Ascending aorta (tissue), 2 donors: Measurements from ENCODE around the gene UNCX. TPM values are rescaled to one million over a fixed set of nuclear protein-coding genes. Genes with fewer than 3 reads are reported as not detected.
"Not testable (repeated sequence)": the region's sequence is repeated elsewhere in the genome, so short reads cannot be mapped to it uniquely, and the experiment has no call there.

Experiments
- DNase-seq, 2 donors: peaks; one replicate each; pipeline ENCODE4 v3.0.0-alpha.2; 2019; ENCODE audit warnings: low spot score in 2 of 2
- H3K27ac ChIP-seq, 2 donors: fragments of 200-600 bp; sonication (generic); one replicate each; pipeline ENCODE4 v1.5.1; 2016 to 2017; ENCODE audit warnings: mild to moderate bottlenecking in 1 of 2
- H3K27me3 ChIP-seq: fragments of 200-600 bp; sonication (generic); one replicate; pipeline ENCODE4 v1.5.1; 2017
- H3K36me3 ChIP-seq, 2 donors: fragments of 200-600 bp; sonication (generic); one replicate each; pipeline ENCODE4 v1.5.1; 2016
- H3K4me1 ChIP-seq, 2 donors: fragments of 200-600 bp; sonication (generic); one replicate each; pipeline ENCODE4 v1.5.1; 2016 to 2017; ENCODE audit warnings: mild to moderate bottlenecking in 1 of 2
- H3K4me3 ChIP-seq, 2 donors: fragments of 200-600 bp; sonication (generic); one replicate each; pipeline ENCODE4 v1.5.1; 2016 to 2017; ENCODE audit warnings: mild to moderate bottlenecking in 1 of 2
- H3K9me3 ChIP-seq, 2 donors: fragments of 200-600 bp; sonication (generic); one replicate each; pipeline ENCODE4 v1.5.1; 2016
- intact Hi-C: fragments of 100-400 bp; cut with DNase I; formaldehyde crosslinking; loops from one replicate; pipeline ENCODE4 v1.15.1; 2023
- total RNA-seq: library from RNA; depleted of rRNA; stranded (reverse); fragments of >200 nt; gene quantifications from one replicate; pipeline ENCODE4 v1.1.0, GENCODE V29; 2016
- TF ChIP-seq, protein P1 (sequence below), 3 experiments: fragments of 200-600 bp in 2 of 3; fragments of 450-650 bp in 1 of 3; sonication (generic) in 2 of 3; IDR thresholded peaks; one replicate each; pipeline ENCODE4 v1.5.1; 2016 to 2019; ENCODE audit warnings: antibody characterized with exemption in 3 of 3, mild to moderate bottlenecking in 1 of 3, moderate library complexity in 1 of 3

UNCX gene
- total RNA-seq, 1 donor from 2014 or later = not detected

DNA sequence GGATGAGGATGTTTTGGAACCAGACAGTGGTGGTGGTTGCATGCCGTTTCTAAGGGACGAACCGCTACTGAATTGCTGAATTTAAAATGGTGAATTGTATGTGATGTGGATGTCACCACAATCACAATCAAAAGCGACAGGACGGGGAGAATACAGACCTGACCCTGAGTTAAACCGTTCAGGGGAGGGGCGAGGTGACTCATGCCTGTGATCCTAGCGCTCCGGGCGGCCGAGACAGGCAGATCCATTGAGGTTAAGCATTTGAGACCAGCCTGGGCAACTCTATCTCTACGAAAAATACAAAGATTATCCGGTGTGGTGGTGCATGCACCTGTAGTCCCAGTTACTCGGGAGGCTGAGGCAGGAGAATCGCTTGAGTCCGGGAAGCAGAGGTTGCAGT is 46.4 kb downstream of the UNCX start:
- Histone ChIP-seq H3K27me3 (no peaks in the 10 kb centered on the region), H3K4me3 (no peak overlapping the region), H3K4me1 (no peaks in the 10 kb centered on the region), H3K9me3 (no peaks in the 10 kb centered on the region), H3K27ac (no peak overlapping the region), H3K36me3 (no peaks in the 10 kb centered on the region)
- TF ChIP-seq, protein P1, sequence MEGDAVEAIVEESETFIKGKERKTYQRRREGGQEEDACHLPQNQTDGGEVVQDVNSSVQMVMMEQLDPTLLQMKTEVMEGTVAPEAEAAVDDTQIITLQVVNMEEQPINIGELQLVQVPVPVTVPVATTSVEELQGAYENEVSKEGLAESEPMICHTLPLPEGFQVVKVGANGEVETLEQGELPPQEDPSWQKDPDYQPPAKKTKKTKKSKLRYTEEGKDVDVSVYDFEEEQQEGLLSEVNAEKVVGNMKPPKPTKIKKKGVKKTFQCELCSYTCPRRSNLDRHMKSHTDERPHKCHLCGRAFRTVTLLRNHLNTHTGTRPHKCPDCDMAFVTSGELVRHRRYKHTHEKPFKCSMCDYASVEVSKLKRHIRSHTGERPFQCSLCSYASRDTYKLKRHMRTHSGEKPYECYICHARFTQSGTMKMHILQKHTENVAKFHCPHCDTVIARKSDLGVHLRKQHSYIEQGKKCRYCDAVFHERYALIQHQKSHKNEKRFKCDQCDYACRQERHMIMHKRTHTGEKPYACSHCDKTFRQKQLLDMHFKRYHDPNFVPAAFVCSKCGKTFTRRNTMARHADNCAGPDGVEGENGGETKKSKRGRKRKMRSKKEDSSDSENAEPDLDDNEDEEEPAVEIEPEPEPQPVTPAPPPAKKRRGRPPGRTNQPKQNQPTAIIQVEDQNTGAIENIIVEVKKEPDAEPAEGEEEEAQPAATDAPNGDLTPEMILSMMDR (IDR thresholded peaks at IDR 0.05) = no peak
- intact Hi-C loops = no loop called here
- no peak for DNase-seq

DNA sequence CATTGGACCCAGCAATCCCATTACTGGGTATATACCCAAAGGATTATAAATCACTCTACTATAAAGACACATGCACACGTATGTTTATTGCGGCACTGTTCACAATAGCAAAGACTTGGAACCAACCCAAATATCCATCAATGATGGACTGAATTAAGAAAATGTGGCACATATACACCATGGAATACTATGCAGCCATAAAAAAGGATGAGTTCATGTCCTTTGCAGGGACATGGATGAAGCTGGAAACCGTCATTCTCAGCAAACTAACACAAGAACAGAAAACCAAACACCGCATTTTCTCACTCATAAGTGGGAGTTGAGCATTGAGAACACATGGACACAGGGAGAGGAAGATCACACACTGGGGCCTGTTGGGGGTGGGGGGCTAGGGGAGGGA is 47.2 kb downstream of the UNCX start:
- intact Hi-C loops, H3K4me3 ChIP-seq, DNase-seq, H3K36me3 ChIP-seq, H3K27me3 ChIP-seq, H3K4me1 ChIP-seq, H3K27ac ChIP-seq, H3K9me3 ChIP-seq: not testable (repeated sequence)

DNA sequence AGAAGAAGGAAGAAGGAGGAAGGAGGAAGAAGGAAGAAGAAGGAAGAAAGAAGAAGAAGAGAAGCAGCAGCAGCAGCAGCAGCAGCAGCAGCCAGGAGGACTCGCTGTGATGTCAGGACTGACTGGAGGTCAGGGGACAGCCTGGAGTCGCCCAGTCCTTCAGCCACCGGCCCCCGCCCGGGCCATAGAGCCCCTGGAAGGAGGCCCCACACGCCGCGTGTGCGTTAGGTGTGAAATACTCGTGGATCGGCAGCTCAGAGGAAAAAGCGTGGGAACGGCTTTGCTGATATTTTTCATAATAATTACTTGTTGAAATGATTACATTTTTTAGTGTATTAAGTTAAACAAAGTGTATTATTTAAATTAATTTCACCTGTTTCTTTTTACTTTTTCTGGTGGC is 48.4 kb downstream of the UNCX start:
- H3K4me1 ChIP-seq = no peaks in the 10 kb centered on the region
- intact Hi-C loops = no loop called here
- no peak for DNase-seq

DNA sequence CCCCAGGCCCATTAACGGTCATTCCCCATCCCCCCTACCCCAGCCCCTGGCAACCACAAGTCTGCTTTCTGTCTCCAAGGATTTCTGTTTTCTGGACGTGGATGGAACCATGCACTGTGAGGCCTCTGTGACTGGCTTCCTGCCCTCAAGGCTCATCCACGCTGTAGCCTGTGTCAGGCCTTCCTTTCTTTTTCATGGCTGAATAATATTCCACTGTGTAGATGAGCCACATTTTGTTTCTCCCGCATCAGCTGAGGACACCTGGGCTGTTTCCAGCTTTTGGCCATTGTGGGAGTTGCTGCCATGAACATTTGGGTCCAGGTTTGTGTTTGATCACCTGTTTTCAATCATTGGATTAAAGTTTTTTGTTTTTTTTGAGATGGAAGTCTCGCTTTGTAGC is 50.0 kb downstream of the UNCX start:
- TF ChIP-seq, protein P1 (IDR thresholded peaks at IDR 0.05) = no peak
- DNase-seq = no peak
- intact Hi-C loops = no loop called here
- Histone ChIP-seq H3K4me1 (no peaks in the 10 kb centered on the region), H3K27me3 (no peaks in the 10 kb centered on the region), H3K27ac (no peak overlapping the region), H3K4me3 (no peak overlapping the region), H3K36me3 (no peaks in the 10 kb centered on the region), H3K9me3 (no peaks in the 10 kb centered on the region)

More for the DNA sequence above, 48.4 kb downstream of the UNCX start:
- no peaks in the 10 kb centered on the region for H3K9me3 ChIP-seq
- TF ChIP-seq, protein P1 (IDR thresholded peaks at IDR 0.05) = no peak
- H3K4me3 ChIP-seq = no peak overlapping the region
- H3K36me3 ChIP-seq = no peaks in the 10 kb centered on the region
- no peaks in the 10 kb centered on the region for H3K27me3 ChIP-seq
- H3K27ac ChIP-seq = no peak overlapping the region

DNA sequence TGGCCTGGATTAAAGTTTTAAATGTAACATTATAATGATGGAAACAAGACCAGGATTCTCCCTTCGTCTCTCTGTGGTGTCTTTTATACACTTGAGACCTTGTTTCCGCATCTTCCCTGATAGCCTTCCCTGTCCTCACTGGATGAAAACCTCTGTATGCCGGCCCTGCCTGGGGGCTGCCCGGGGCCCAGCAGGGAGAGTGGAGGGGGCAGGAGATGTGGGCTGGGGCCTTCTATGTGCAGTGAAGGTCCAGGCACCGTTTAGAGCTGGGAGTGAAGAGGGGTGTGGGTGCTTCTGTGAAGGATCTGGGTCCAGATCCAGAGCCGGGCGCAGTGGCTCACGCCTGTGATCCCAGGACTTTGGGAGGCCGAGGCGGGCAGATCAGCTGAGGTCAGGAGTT is 50.7 kb downstream of the UNCX start:
- H3K27me3 ChIP-seq = no peaks in the 10 kb centered on the region
- H3K27ac ChIP-seq = no peak overlapping the region
- no peaks in the 10 kb centered on the region for H3K4me1 ChIP-seq
- no peak overlapping the region for H3K4me3 ChIP-seq
- TF ChIP-seq, protein P1 (IDR thresholded peaks at IDR 0.05) = no peak
- DNase-seq = no peak
- intact Hi-C loops = no loop called here
- H3K36me3 ChIP-seq = no peaks in the 10 kb centered on the region
- no peaks in the 10 kb centered on the region for H3K9me3 ChIP-seq

DNA sequence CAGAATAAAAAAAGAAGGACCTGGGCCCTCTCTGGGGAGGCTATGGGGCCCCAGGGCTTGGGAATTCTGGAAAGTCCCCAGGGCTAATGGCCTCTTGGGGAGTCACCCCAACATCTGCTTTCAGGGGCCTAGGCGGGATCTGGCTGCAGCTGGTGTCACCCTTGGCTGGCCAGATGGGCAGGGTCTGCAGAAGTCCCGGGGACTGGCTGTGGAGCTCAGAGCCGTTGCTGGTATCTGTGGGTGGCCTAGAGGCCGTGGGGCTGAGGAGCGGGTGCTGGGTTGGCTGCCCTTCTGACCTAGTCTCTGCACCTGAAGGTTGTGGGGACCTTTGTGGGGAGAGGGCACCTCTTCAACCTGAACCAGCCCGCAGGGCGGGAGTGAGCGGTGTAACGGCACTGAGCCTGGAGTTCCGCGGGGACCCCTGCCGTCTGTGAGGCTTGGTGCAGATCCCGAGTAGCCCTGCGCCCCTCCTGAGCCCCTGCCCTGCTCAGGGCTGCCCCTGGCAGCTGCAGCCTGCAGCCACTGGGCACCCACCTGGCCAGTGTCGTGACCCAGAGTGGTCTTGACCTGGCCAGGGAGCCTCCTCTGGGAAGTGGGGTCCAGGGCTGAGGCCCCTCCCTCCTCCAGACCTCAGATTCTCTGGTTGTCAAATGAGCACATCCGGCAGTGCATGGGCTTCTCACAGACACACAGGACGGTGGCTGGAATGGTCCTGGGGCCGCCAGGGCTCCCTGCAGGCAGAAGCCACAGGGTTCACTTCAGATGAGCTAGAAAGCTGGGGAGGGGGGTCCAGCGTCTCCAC is 51.5 kb downstream of the UNCX start:
- no peaks in the 10 kb centered on the region for H3K36me3 ChIP-seq
- no peaks in the 10 kb centered on the region for H3K4me1 ChIP-seq
- no peaks in the 10 kb centered on the region for H3K9me3 ChIP-seq
- TF ChIP-seq, protein P1 (IDR thresholded peaks at IDR 0.05) = no peak
- H3K27me3 ChIP-seq = no peaks in the 10 kb centered on the region
- DNase-seq = no peak
- intact Hi-C loops = no loop called here
- no peak overlapping the region for H3K27ac ChIP-seq
- no peak overlapping the region for H3K4me3 ChIP-seq
